ENCODE measurements around the gene BSDC1.
A peak's percentile ranks its signal among the peaks of the same experiment; 100 is the strongest.

- TF ChIP-seq POLR2A (IDR thresholded peaks at IDR 0.05; ENCODE audit: low read depth, low read length) (no peak), POLR2AphosphoS5 (IDR thresholded peaks at IDR 0.05; ENCODE audit: low read depth, low read length) (peak; percentile 54; the same call in 1 of the 2 replicates), TAF1 (IDR thresholded peaks at IDR 0.05; ENCODE audit: low read depth, low read length) (no peak), POU2F2 (IDR thresholded peaks at IDR 0.05; ENCODE audit: low read depth, low read length) (no peak), SPI1 (IDR thresholded peaks at IDR 0.05; ENCODE audit: low read depth, low read length) (no peak), PAX5 (IDR thresholded peaks at IDR 0.05; ENCODE audit: insufficient read depth, low read length, severe bottlenecking) (no peak)
Measured at GRCh38 chr1:32331549-32331948, 62.7 kb downstream of the BSDC1 start.
